Stimulated activated CD4-positive, alpha-beta T cell treated with anti-CD3 and anti-CD28 coated beads, Interleukin-1b, Interleukin-23, amount 100 ng/mL, for 1 hour (primary cell): ENCODE measurements around the gene CFAP221.

ENCODE experiments used
- DNase-seq, 2 donors: peaks; one replicate each; pipeline ENCODE4 v3.0.0-alpha.2; 2020; ENCODE audit warnings: low read depth in 2 of 2

CFAP221 gene

DNA sequence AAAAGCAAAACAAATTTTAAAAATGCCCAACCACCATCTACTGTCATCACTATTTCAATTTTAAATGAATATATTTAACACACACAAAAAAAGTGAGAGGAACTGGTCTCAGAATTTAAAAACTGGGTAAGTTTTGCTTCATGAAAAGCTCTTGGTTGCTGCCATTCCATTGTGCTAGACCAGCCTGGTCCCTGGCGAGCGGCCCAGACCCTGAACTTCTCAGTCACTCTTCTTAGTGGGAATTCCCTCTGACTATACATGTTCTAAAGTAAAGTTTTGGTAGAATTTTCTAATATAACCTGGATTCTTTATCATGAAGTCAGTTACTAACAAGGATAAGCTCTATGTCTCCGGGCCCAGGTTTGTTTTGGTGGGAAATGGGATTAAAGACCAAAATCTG, 99.9 kb downstream of the CFAP221 start:
- DNase-seq: no peak

DNA sequence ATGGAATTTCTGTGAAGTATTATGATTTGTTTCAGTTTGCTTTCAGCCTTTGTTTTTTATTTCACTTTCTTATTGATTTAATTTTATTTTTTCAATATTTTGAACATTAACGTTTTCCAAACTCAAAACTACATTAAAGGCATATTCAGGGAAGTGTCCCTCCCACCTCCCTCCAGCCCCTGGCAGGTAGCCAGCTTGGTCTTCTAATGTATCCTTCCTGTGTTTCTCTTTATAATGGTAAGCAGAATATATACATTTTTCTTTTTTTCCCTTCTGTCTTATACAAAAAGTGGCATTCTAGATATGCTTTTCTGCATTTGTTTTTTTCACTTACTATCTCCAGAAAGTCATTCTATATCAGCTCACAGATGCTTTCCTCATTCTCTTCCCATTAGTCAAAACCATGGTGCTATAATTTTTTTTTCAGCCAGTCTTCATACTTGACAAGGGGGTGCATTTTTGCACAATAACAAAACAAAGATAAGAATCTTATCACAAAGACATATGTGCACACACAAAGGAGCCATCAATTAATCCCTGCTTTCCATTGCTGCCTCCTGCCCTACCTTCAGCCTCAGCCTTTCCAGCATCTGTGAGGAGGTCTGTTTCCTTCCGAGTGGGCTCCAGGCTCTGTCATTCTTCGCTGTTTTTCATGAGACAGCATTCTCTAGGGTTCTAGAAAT, 101.1 kb downstream of the CFAP221 start:
- no peak for DNase-seq

- no peak for DNase-seq
Measured at GRCh38 chr2:119646149-119646548, 101.9 kb downstream of the CFAP221 start.

DNA sequence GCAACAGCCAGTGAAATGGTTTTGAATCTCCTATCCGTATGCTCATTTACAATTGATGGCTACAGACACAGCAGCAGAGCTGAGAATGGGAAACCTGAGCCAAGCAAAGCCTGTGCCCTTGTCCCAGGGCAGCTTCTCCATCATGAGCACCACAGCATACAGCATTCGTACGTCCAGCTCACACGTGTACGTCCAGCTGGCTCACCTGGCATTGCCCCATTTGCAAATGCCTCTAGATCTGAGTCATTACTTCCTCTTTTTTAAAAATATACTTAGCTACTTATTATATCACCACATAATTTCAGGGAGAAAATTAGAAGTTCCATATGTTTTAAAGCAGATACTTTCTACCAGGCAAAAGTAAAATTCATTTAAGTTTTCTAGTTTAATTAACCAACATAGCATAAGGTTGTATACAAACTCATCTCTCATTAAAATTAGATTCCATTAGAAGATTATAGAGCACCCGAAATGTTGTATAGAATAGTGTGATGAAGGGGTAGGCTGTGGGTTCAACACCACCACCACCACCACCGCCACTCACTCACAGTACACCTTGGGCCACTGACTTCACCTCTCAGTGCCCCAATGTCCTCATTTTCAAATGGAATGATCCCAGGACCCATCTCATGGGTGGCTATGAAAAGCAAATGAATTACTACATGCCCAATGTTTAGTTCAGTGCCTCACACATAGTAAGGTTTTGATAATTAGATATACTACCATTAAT, 103.4 kb downstream of the CFAP221 start:
- no peak for DNase-seq

DNA sequence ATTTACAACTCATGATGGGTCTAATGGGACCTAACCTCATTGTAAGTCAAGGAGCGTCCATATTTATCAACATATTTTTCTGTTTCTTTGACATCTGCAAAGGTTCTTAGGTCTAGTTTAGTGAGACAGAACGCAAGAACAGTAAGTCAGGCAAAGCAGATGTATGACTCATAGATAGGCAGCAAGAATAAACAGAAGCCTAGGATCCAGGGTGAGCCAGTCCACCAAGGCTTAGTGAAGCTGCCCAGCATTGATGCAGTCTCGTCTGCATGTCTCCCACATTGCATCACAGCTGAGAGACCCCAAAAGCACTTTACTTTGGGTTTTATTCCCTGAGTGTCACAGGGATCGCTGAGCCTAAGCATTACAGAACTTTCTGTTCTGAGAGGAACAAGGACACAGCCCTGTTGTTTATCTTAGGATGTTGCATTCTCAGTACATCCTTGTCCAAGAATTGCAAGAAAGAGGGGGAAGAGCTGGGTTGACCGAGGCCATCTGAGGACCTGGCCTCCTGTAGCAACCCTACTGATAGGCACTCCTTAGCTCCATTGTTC, 105.2 kb downstream of the CFAP221 start:
- no peak for DNase-seq

DNA sequence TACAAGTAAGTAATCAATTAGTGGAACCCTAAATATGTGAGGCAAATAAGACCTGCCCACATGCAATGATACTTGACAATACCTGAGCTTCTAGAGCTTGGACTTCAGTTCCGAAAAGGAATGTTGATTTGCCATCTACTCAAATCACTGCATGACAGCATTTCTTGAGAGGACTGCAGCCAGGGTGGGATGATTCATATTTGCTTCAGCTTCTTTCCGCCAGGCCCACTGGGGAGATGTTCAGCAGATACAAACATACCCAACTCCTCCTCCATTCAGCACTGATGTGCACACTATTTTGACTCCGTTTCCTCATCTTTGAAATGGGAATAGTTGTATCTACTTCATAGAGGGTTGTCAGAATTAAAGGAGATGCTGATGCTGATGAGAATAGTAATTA, 106.0 kb downstream of the CFAP221 start:
- DNase-seq: no peak

DNA sequence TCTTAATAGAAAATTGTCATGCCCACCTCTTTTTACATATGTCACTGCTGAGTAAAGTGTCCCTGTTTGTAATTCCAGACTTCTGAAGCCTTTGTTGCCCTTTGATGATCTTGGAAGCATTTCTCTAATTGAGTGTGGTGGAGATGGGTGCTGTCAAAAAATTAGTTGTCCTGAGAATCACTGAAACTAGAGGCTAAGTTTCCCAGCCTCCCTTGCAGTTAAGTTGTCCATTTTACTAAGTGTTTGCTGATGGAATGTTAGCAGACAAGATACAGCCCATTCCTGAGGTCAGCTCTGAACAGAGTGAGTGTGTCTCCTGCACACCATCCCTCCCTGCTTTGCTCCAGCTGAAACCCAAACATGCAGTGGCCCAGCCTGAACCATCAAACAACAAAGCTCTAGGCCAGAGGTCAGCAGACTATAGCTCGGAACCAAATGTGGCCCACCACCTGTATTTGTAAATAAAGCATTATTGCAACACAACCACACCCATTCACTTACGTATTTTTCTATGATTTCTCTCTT, 106.7 kb downstream of the CFAP221 start:
- DNase-seq: no peak

- DNase-seq: no peak
Measured at GRCh38 chr2:119657466-119658145, 113.4 kb downstream of the CFAP221 start.

GRCh38 chr2:119659601-119660342, 115.5 kb downstream of the CFAP221 start:
- peak in 1 of 2 donors; percentile 20 for DNase-seq

DNA sequence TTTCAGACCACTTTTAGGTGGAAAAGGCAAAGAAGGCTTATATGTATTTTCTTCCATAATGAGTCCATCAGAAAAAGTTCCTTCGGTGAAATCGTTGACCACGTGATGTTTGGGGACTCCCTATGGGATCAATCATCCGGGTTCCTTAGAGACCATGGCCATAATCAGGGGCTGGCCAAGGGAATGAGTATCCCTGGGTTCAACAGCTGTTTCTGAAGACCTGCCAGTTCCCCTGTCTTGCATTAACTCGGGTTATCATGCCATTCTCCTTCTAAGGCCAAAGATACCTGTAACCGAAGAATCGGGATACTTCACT, 116.1 kb downstream of the CFAP221 start:
- no peak for DNase-seq

DNA sequence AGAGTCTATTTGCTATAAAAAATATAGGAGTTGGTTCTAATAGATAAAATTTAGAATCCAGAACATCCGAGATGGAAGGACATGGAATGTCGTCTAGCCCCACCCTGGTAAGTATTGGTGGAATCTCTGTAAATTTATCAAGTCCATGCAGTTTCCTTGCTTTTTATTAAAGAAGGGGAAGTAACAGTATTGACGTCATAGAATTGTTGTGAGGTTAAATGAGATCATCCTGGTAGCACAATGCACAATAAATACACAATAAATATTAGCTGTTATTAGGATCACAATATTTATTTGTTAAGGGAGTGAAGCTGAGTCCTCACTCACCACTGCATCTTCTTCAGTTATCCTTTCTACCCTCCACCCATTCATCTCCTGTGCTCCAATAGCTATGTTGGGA, 118.0 kb downstream of the CFAP221 start:
- no peak for DNase-seq

- no peak for DNase-seq
Measured at GRCh38 chr2:119668546-119668945, 124.3 kb downstream of the CFAP221 start.

GRCh38 chr2:119671016-119671415, 126.8 kb downstream of the CFAP221 start:
- no peak for DNase-seq

DNA sequence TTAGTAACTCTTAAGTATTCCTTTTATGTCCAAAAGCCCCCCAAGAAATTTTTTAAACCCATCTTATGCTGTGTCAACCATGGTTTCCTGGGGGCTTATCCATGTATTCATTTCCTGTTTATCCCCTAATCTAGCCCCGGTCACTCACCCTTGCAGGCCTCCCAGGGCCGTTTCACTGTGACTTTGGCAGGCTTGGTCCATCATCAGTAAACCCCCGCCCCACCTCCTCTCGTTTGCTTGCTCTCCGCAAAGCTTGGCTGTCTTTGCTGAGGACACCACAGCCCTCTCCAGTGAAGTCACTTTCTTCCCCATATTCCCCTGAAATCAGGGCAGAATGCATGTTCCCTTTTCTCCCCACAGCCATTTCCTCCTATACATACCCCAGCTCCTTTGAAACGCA, 127.5 kb downstream of the CFAP221 start:
- no peak for DNase-seq

GRCh38 chr2:119672161-119672862, 128.1 kb downstream of the CFAP221 start:
- DNase-seq: no peak

GRCh38 chr2:119673796-119674195, 129.5 kb downstream of the CFAP221 start:
- no peak for DNase-seq

GRCh38 chr2:119674711-119675500, 130.7 kb downstream of the CFAP221 start:
- no peak for DNase-seq

DNA sequence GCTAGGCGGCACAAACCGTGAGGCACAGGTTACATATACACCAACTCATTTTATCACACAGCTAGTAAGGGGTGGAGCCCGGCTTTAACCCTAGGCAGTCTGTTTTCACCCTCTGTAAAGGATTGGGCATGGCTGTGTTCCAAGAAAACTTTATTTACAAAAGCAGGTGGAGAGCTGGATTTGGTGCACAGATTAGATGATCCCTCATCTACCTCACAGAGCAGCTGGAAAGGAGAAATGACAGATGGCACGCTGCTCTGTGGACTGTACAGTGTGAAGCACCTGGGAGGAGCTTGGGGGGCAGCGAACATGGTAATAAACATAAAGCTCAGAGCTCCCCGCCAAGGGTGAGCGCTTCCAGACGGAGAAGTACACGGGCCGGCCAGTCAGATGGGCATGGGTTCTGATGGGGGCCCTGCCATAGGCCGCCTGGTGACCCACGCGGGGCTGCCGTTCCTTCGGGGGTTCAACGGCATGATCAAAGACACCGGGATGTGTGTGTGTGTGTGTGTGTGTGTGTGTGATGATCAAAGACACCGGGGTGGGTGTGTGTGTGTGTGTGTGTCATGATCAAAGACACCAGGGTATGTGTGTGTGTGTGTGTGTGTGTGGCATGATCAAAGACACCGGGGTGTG, 133.9 kb downstream of the CFAP221 start:
- no peak for DNase-seq

- DNase-seq: no peak
Measured at GRCh38 chr2:119679526-119679837, 135.2 kb downstream of the CFAP221 start.

DNA sequence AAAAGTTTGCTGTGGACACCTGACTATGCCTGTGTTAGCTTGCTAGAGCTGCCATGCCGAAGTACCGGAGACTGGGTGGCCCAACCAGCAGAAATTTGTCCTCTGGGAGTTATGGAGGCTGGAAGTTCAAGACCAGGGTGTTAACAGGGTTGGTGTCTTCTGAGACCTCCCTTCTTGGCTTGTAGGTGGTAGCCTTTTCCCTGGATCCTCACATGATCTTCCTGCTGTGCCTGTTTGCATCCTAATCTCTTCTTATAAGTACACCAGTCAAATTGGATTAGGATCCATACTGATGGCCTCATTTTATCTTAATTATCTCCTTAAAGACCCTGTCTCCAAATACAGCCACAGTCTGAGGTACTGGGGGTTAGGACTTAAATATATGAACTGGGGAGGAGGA, 135.6 kb downstream of the CFAP221 start:
- DNase-seq: no peak
